IMR-90 (cell line): Measurements from ENCODE around the gene LRRC55. TPM values are rescaled to one million over a fixed set of nuclear protein-coding genes. Genes with fewer than 3 reads are reported as not detected.

ENCODE experiments used
- ATAC-seq: fragments of 200-7000 bp; cut with Tn5 transposase; 2 replicates; pipeline ENCODE4 v1.9.1; 2020; ENCODE audit warnings: low read depth, mild to moderate bottlenecking, moderate library complexity
- BruUV-seq: library from RNA; stranded (reverse); fragments of 400-500 nt; replicated peaks from 2 replicates; lab custom pipeline; 2021; lab: Mats Ljungman, UMichigan
- CTCF ChIA-PET: fragments of 300-600 bp; formaldehyde crosslinking; extraction: SDS; loops from one replicate; lab custom pipeline; 2021; ENCODE audit warnings: antibody characterized with exemption; lab: Yijun Ruan, JAX
- POLR2A ChIA-PET: fragments of 300-600 bp; sonication (Branson Sonifier 250); formaldehyde crosslinking; loops from one replicate; lab custom pipeline; 2022; ENCODE audit warnings: antibody characterized with exemption; ENCODE audit not compliant: unreplicated experiment; lab: Charles Lee
- DNase-seq: peaks from one replicate; pipeline ENCODE4 v3.0.0; 2013
- H2AFZ ChIP-seq: replicated peaks from 2 replicates; pipeline ENCODE3; 2013; ENCODE audit warnings: low read length, mild to moderate bottlenecking; ENCODE audit not compliant: poor library complexity
- H2AK5ac ChIP-seq: 2 replicates; pipeline ENCODE4 v1.6.1; 2013; ENCODE audit warnings: low read depth, low read length, inconsistent platforms
- H2AK9ac ChIP-seq: replicated peaks from 2 replicates; pipeline ENCODE3; 2013; ENCODE audit warnings: mild to moderate bottlenecking, low read depth, low read length, moderate library complexity; ENCODE audit not compliant: poor library complexity
- H2BK120ac ChIP-seq: 2 replicates; pipeline ENCODE4 v1.6.1; 2013; ENCODE audit warnings: low read depth, low read length, inconsistent platforms
- H2BK15ac ChIP-seq: 3 replicates; pipeline ENCODE4 v1.6.1; 2013; ENCODE audit warnings: low read depth, low read length, inconsistent platforms
- H2BK20ac ChIP-seq: 2 replicates; pipeline ENCODE4 v1.6.1; 2013; ENCODE audit warnings: low read depth, mild to moderate bottlenecking, inconsistent platforms, low read length, moderate library complexity
- H2BK5ac ChIP-seq: 2 replicates; pipeline ENCODE4 v1.6.1; 2013; ENCODE audit warnings: mild to moderate bottlenecking, low read depth, low read length, inconsistent platforms; ENCODE audit not compliant: poor library complexity, severe bottlenecking
- H3K14ac ChIP-seq: replicated peaks from 2 replicates; pipeline ENCODE4 v1.6.1; 2013; ENCODE audit warnings: low read depth, low read length, inconsistent platforms
- H3K18ac ChIP-seq: 2 replicates; pipeline ENCODE4 v1.6.1; 2013; ENCODE audit warnings: low read depth, low read length, control low read depth
- H3K23ac ChIP-seq: 2 replicates; pipeline ENCODE4 v1.6.1; 2013; ENCODE audit warnings: low read depth, low read length, inconsistent platforms
- H3K27ac ChIP-seq: 2 replicates; pipeline ENCODE4 v1.5.1; 2013; ENCODE audit warnings: mild to moderate bottlenecking, control low read depth, low read length; ENCODE audit not compliant: insufficient read depth
- H3K27me3 ChIP-seq: 2 replicates; pipeline ENCODE4 v1.6.1; 2013; ENCODE audit warnings: low read length; ENCODE audit not compliant: control insufficient read depth, insufficient read depth
- H3K36me3 ChIP-seq: 2 replicates; pipeline ENCODE4 v1.6.1; 2013; ENCODE audit warnings: low read length, mixed read lengths; ENCODE audit not compliant: control insufficient read depth, insufficient read depth
- H3K4ac ChIP-seq: 2 replicates; pipeline ENCODE4 v1.6.1; 2013; ENCODE audit warnings: low read depth, low read length, inconsistent platforms
- H3K4me1 ChIP-seq: 2 replicates; pipeline ENCODE4 v1.6.1; 2013; ENCODE audit warnings: low read length, mixed read lengths; ENCODE audit not compliant: control insufficient read depth, insufficient read depth
- H3K4me2 ChIP-seq: 2 replicates; pipeline ENCODE4 v1.6.1; 2013; ENCODE audit warnings: low read depth, mild to moderate bottlenecking, control low read depth, low read length, moderate library complexity
- H3K4me3 ChIP-seq: 2 replicates; pipeline ENCODE4 v1.5.1; 2013; ENCODE audit warnings: low read depth, mild to moderate bottlenecking, control low read depth, low read length, moderate library complexity; ENCODE audit not compliant: insufficient read depth
- H3K56ac ChIP-seq: 2 replicates; pipeline ENCODE4 v1.6.1; 2013; ENCODE audit warnings: low read length, inconsistent platforms; ENCODE audit not compliant: insufficient read depth; ENCODE audit errors: extremely low read depth
- H3K79me1 ChIP-seq, 2 experiments: 2 replicates each; pipeline ENCODE4 v1.6.1; 2013; ENCODE audit warnings: low read length in 2 of 2, inconsistent platforms in 1 of 2, low read depth in 1 of 2
- H3K9ac ChIP-seq: 2 replicates; pipeline ENCODE4 v1.6.1; 2013; ENCODE audit warnings: low read depth, low read length, control low read depth
- H3K9me1 ChIP-seq: 2 replicates; pipeline ENCODE4 v1.6.1; 2013; ENCODE audit warnings: low read length, inconsistent platforms; ENCODE audit not compliant: insufficient read depth
- H3K9me3 ChIP-seq: 2 replicates; pipeline ENCODE4 v1.6.1; 2013; ENCODE audit warnings: low read length; ENCODE audit not compliant: control insufficient read depth, insufficient read depth
- H4K20me1 ChIP-seq: 2 replicates; pipeline ENCODE4 v1.6.1; 2013; ENCODE audit warnings: low read length, inconsistent platforms; ENCODE audit not compliant: insufficient read depth
- H4K5ac ChIP-seq: 2 replicates; pipeline ENCODE4 v1.6.1; 2013; ENCODE audit warnings: mild to moderate bottlenecking, low read depth, low read length, control low read depth
- H4K8ac ChIP-seq, 2 experiments: 2 replicates each; pipeline ENCODE4 v1.6.1; 2013; ENCODE audit warnings: low read depth in 2 of 2, low read length in 2 of 2, control low read depth in 1 of 2, inconsistent platforms in 1 of 2
- H4K91ac ChIP-seq: 2 replicates; pipeline ENCODE4 v1.6.1; 2013; ENCODE audit warnings: low read depth, low read length, inconsistent platforms; ENCODE audit not compliant: insufficient read depth
- BHLHE40 ChIP-seq: fragments of 150-350 bp; IDR thresholded peaks from 2 replicates; pipeline ENCODE4 v1.6.1; 2016; ENCODE audit warnings: mild to moderate bottlenecking, low read depth, low read length
- MAFK ChIP-seq: IDR thresholded peaks from 2 replicates; pipeline ENCODE4 v1.6.1; 2012; ENCODE audit warnings: low read depth, low read length, improper control_type of control experiment
- RCOR1 ChIP-seq: IDR thresholded peaks from 2 replicates; pipeline ENCODE4 v1.6.1; 2012; ENCODE audit warnings: mild to moderate bottlenecking, low read length, improper control_type of control experiment; ENCODE audit not compliant: insufficient replicate concordance
- WGBS, 2 experiments: methylation state at CpG; one replicate each; pipeline versions ENCODE4 v1.1.5 to v1.1.7; 2013; ENCODE audit warnings: missing lambda C conversion rate in 2 of 2; ENCODE audit not compliant: insufficient read length in 1 of 2; ENCODE audit errors: extremely low coverage in 2 of 2; 5-methylcytosine and 5-hydroxymethylcytosine counted together
- dilution Hi-C: fragments of 300-500 bp; cut with HindIII; formaldehyde crosslinking; loops from one replicate; pipeline ENCODE4 v1.14.3; 2018; ENCODE audit warnings: low sequenced_read_pairs; ENCODE audit not compliant: unreplicated experiment
- in situ Hi-C: fragments of 300-500 bp; cut with MboI; formaldehyde crosslinking; loops from 3 replicates; pipeline ENCODE4 v1.14.3; 2019; ENCODE audit warnings: low sequenced_read_pairs, inconsistent platforms, mixed read lengths
- intact Hi-C: fragments of 100-400 bp; cut with micrococcal nuclease; formaldehyde crosslinking; loops from 2 replicates; pipeline ENCODE4 v1.10.0; 2022
- polyA plus RNA-seq, 3 experiments: library from polyadenylated mRNA; depleted of rRNA; stranded (reverse); fragments of >200 nt; gene quantifications; 2 replicates each; pipeline ENCODE4 v1.2.3, GENCODE V29; 2012; ENCODE audit warnings: low replicate concordance in 1 of 3
- total RNA-seq: library from RNA; depleted of rRNA; stranded (reverse); fragments of >200 nt; gene quantifications from 2 replicates; pipeline ENCODE4 v1.2.3, GENCODE V29; 2012

The LRRC55 gene
- total and polyA plus RNA-seq, 2 of the 4 experiments (the other 2 are of a cell fraction): not detected

- no peak overlapping the region for H2AFZ ChIP-seq
- no peaks in the 10 kb centered on the region for H4K20me1 ChIP-seq
- ChIA-PET POLR2A (no interaction called here), CTCF (no interaction called here)
- no peak overlapping the region for H3K14ac ChIP-seq
- DNase-seq (no peak), ATAC-seq (no peak)
- no peak overlapping the region for H2BK15ac ChIP-seq
- no peaks in the 10 kb centered on the region for H3K36me3 ChIP-seq
- H2BK120ac ChIP-seq: no peak overlapping the region
- no peak overlapping the region for H4K5ac ChIP-seq
- H3K4me1 ChIP-seq: no peaks in the 10 kb centered on the region
- no peak overlapping the region for H3K4ac ChIP-seq
- H3K27me3 ChIP-seq: peaks cover 36% of the 10 kb centered on the region
- BruUV-seq: no TSS peak
- no peak overlapping the region for H4K91ac ChIP-seq
- H3K9ac ChIP-seq: no peak overlapping the region
- dilution Hi-C loops: no loop called here
- H2BK5ac ChIP-seq: no peak overlapping the region
- H3K18ac ChIP-seq: no peak overlapping the region
- H3K9me3 ChIP-seq: no peaks in the 10 kb centered on the region
- in situ Hi-C loops: no loop called here
- TF ChIP-seq BHLHE40 (no peak), RCOR1 (no peak), MAFK (no peak)
- no peak overlapping the region for H3K27ac ChIP-seq
- H4K8ac ChIP-seq: no peak overlapping the region
- H3K56ac ChIP-seq: no peak overlapping the region
- no peaks in the 10 kb centered on the region for H3K79me1 ChIP-seq
- no peak overlapping the region for H3K23ac ChIP-seq
- no peak overlapping the region for H2AK9ac ChIP-seq
- intact Hi-C loops: no loop called here
- H3K9me1 ChIP-seq: no peaks in the 10 kb centered on the region
- H3K4me3 ChIP-seq: no peak overlapping the region
- no peak overlapping the region for H3K4me2 ChIP-seq
- H2BK20ac ChIP-seq: no peak overlapping the region
- H2AK5ac ChIP-seq: no peak overlapping the region
- WGBS, 2 experiments: no CpG with 5 or more reads among the region's 3 CpGs
Measured at GRCh38 chr11:57182896-57183295, 1.1 kb downstream of the LRRC55 start.
